ENCODE measurements around the gene PDE3B.
"Not testable (repeated sequence)": the region's sequence is repeated elsewhere in the genome, so short reads cannot be mapped to it uniquely, and the experiment has no call there.

The PDE3B gene

DNA sequence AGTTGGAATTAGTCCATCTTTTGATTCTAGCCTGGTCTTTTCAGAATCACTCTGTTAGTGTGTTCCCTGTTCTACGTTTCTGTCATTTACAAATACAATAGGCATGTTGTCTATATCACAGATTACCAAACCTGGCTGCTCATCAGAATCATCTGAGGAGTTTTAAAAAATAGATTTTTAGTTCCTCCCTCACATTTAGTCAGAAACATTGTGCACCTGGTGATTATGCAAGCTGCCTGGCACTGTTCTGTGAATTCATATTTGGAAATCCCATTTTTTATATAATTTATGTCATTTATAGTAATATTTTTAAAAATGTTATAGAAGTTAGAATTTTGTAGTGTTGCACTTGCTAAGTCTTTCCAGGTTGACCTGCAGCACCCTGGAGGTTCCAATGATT, 107.3 kb downstream of the PDE3B start:
- no peak for DNase-seq

DNA sequence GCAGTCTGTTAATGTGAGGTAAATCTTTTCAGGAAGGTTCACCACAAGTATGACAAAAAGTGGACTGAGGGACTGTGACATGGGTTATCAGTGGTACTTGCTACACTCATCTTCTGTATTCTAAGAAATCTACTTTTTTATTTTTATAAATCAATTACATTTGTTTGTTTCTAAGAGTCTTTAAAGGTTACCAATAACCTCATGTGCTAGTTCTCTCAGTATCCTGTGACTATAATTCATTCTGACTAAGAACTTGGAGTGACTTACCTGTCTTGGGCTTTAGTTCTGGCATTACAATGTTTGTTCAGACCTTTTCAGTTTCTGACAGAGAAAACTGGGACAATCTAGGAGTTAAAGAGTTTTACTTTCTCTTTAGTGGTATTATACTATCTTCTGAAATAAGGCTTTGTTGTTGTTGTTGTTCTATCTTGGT, 108.4 kb downstream of the PDE3B start:
- no peak for DNase-seq

DNA sequence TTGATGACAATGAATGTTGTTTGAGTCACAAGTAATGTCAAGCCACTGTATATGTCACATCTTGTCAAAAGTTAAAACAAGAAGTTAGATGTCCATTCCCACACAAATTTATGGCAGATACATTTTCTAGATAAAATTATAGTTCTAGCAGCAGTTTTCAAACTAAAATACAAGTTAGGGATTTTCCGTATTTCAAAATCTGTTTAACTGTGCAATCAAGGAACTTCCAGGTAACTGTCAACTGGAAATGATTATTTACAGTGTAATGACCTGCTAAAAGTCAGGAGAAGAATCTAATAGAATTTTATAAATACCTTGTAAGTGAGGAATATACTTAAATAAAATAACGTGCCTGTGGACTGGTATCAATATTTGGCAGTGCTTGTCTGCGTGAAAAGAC, 111.5 kb downstream of the PDE3B start:
- no peak for DNase-seq

DNA sequence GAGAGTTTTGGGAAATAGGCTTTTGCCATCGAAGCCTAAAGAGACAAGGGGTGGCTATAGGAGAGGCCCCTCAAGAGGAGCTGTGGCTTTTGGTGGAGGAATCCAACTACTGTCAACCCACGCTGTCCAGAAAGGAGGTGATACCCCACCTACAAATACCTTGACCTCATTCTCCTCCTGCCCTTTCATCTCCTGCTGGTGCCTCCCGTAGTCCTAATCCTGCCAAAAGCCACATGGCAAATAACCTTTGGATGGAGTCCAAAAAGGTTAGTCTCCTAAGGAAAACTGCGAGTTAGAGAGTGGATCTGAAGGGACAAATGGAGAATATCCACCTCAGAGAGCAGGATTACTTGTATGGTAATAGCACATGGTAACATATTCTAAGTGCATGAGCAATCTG, 112.7 kb downstream of the PDE3B start:
- DNase-seq: no peak

DNA sequence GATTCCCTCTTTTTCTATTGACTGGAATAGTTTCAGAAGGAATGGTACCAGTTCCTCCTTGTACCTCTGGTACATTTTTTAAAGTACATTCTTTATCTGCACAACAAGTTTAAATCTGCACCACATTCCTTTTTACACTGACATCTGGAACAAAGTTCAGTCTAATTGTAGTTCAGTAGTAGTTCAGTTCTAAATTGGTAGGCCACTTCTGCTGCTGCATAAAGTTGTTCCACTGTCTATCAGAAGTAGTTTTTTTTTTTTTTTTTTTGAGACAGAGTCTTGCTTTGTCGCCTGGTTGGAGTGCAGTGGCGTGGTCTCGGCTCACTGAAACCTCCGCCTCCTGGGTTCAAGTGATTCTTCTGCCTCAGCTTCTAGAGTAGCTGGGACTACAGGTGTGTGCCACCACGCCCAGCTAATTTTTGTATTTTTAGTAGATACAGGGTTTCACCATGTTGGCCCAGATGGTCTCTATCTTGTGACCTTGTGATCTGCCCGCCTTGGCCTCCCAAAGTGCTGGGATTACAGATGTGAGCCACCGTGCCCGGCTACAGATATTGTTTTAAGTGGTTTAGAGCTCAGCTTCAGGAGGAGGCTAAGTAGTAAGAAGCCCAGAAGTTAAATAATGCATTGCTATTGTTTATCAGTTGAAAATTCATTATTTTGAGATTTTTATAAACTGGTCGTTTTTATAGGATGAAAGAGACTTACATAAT, 115.9 kb downstream of the PDE3B start:
- DNase-seq: not testable (repeated sequence)

DNA sequence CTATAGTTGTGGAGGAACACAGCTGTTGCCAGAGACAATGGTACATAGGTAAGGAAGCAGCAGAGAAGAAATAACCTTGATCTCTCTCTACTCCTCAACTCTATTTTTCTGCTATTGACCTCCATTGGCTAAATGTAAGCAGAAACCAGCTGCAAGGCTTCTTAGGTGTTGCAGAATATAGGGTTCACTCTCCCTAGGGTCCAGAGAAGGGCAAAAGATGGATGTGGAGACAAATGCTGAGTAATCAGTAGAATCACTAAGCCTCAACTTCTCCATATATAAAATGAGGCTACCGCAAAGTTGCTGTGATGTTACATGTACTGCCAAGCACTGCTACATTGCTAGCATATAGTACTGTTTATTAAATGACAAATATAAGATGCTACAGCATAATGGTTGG, 120.6 kb downstream of the PDE3B start:
- DNase-seq: no peak

DNA sequence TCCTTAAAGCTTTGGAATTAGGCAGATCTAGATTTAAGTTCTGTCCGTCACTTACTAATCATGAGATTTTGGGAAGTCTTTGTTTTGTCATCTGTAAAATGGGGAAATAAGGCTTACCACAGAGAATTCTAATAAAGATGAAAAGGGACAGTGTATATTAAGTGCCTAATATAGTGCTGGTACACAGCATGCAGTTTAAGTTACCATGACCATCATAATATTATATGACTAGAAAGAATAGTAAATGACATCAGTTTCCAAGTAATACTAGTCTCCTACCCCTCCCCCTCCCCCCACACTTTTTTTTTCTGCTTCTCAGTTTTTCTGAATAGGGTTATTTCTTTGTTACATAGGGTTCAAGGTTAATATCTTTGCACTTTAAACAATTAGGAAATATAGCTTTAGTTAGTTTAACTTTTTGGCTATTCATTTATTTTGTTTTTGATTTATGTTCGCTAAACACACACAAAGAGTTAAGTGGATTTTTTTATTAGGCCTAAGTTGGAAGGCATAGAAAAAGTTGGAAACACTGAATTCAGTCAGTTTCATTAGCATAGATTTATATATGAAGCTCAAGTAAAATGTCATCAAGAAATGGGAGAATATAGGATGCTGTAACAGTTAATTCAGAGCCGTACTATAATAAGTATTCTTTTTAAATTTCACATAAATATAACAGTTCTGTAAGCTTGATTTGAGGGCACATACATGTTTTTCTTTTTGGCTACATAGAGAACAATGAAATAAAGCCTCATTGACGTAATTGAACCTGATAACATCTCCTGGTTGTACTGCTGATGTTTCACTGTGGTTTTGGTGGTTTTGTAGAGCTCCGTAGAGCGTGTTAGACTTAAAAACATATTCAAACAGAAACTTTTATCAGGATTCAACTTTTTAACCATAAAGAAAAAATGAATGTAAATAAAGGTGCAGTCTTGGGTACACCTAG, 121.2 kb downstream of the PDE3B start:
- DNase-seq: no peak

DNA sequence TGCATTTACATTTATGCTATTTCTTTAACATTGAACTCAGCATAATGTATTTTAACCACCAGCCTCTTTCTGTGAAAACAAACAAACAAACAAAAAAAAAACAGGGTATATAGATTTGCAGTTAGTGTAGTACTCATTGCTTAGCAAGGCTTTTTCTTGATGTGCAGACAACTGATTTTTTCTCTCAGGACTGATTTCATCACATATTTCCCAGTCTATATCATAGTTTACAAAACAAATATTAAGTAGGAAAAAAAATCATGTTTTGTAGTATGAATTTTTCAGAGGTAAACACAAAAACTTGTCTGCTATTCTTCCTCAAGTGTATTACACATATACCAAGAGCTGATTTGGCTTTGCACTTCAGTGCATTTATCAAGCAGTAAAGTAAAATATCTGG, 123.0 kb downstream of the PDE3B start:
- DNase-seq: no peak

DNA sequence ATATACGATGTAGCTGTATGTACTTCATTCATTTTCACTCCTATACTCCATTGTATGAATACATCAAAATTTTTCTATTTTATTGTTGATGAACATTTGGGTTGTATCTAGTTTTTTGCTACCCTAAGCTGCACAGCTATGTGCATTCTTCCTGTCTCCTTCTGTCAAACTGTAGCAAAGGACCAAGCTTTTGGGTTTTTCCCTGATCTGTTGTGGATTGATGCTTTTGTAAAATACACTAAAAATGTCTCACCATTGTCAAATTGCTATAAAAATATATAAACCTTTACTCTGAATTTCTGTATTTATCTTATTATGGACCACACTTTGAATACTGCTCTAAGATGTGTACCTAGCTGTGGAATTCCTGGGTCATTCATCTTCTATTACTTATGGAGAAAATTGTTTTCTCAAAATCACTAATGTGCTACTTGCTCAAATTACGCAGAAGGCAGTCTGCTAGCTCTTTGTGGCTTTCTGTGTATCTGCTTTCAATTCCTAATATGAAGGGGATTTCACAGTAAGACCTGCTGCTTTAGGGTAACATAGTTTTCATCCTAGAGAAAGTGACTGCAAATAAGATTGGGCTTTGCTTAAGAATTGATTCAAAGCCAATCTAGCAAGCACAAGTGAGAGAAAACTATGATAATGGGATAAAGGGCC, 125.1 kb downstream of the PDE3B start:
- no peak for DNase-seq

DNA sequence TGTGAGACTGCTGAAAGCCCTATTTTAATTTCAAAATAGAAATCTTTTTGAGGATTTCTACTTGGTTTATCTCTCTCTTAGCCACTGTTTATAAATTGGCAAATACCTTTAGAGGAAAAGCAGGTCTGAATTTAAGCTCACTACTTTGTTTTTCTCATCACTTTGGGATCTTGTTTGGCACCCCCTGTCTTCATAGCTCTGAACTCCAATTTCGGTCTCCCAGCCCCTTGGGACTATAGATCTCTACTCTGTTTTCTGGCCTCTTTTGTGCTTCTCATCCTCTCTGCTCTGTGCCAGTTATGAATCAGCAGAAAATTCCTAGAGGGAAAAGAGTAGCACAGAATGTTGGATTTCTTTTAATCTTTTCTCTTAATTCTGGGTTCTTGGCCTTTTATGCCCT, 130.2 kb downstream of the PDE3B start:
- DNase-seq: no peak

DNA sequence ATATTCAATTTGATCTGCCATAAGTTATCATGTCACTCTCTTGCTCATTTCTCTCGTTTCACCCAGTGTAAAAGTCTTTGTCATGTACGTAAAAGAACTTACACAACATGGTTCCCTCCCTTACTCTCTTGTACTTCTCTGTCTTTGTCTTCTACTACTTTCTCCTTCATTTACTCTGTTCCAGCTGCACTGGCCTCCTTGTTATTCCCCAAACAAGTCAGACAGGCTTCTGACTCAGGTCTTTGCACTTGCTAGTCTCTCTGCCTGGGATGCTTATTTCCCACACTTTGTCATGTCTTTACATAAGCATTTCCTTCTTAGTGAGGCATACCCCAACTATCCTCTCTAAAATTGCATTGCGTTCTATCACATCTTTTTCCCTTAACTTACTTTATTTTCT, 131.1 kb downstream of the PDE3B start:
- no peak for DNase-seq

DNA sequence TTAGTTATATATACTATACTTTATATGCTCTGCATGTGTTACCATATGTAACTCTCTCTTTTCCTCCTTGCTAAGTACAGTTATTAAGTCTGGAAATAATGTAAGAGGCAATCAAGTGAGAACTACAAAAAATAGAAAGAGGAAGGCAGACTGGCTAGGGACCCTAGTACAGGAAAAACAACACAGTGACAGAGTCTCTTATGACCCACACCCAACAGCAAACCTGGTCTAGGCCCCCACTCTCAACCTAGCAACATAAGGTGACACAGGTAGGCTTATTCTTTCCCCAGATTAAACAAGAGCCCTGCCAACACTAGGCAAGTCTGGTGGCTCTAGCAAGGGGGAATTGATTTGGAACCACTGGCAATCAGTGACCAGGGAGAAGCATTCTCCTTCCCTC, 132.3 kb downstream of the PDE3B start:
- no peak for DNase-seq

DNA sequence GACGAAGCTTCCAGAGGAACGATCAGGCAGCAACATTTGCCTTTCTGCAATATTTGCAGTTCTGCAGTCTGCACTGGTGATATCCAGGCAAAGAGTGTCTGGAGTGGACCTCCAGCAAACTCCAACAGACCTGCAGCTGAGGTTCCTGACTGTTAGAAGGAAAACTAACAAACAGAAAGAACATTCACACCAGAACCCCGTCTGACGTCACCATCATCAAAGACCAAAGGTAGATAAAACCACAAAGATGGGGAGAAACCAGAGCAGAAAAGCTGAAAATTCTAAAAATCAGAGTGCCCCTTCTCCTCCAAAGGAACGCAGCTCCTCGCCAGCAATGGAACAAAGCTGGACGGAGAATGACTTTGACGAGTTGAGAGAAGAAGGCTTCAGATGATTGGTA, 134.9 kb downstream of the PDE3B start:
- not testable (repeated sequence) for DNase-seq

DNA sequence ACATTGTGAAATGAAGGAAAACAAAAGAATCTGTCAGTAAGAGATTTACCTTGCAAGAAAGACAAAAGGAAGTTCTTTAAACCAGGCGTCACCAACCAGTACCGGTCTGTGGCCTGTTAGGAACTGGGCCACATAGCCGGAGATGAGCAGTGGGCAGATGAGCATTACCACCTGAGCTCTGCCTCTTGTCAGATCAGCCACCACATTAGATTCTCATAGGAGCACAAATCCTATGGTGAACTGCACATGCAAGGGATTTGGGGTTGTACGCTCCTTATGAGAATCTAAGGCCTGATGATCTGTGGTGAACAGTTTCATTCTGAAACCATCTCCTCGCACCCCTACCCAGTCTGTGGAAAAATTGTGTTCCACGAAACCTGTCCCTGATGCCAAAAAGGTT, 140.2 kb downstream of the PDE3B start:
- DNase-seq: no peak

DNA sequence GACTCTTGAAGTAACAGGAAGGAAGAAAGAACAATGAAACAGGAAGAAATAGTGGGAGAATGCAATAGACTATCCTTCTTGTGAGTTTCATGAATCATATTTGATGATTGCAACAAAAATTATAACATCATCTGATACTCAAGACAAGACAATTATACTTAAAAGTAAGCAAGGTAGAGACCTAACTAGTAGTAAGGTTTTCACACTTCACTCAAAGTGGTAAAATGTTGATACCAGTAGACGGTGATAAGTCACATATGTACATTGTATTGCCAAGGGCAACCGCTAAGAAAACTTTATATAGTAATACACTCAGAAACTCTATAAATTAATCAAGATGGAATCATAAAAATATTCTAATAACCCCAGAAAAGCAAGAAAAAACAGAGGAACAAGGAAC, 140.6 kb downstream of the PDE3B start:
- DNase-seq: no peak

DNA sequence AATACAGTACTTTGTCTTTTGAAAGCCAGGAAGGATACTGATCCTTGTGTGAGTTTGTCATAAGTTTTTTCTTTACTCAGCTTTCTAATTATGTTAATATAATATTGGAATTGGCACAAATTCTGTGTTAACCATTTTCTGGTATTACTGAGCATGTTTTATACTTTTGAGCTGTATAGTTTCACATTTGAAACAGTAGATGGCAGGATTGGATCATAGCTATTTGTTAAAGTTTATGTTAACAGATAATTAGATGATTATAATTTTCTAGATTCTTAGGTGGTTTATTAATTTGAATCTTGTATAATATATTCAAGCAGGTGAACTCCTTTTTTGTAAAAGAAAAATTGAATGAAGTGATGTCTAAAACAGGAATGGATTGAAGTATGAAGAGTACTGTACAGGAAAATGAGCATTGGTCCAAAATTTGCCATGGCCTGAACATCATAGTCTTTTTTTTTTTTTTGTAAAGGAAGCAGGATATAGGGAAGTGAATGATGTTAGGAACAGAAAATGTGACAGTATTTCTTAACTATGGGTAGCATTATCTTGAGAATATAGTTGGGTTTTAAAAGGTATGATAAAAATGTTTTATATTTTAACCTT, 146.4 kb downstream of the PDE3B start:
- no peak for DNase-seq

DNA sequence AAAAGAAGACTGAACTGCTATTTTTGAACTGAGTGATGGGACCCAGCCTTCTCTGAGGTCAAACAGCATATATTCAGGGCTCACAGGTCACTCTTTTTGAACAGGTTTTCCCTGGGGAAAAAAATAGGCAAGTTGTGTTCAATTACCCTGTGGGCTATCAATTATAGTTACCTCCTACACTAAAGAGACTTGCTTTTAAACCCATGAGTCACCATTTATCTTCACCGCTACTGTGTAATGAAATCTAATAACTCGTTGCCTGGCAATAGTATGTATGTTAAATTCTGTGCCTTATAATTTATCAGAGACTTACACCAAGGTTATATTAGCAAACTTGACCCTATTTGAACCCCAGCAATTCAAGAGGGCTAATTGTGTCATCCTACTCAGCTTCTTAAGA, 149.9 kb downstream of the PDE3B start:
- DNase-seq: no peak

DNA sequence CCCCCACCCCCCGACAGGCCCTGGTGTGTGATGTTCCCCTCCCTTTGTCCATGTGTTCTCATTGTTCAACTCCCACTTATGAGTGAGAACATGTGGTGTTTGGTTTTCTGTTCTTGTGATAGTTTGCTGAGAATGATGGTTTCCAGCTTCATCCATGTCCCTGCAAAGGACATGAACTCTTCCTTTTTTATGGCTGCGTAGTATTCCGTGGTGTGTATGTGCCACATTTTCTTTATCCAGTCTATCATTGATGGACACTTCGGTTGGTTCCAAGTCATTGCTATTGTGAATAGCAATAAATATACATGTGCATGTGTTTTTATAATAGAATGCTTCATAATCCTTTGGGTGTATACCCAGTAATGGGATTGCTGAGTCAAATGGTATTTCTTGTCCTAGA, 152.4 kb downstream of the PDE3B start:
- DNase-seq: not testable (repeated sequence)

DNA sequence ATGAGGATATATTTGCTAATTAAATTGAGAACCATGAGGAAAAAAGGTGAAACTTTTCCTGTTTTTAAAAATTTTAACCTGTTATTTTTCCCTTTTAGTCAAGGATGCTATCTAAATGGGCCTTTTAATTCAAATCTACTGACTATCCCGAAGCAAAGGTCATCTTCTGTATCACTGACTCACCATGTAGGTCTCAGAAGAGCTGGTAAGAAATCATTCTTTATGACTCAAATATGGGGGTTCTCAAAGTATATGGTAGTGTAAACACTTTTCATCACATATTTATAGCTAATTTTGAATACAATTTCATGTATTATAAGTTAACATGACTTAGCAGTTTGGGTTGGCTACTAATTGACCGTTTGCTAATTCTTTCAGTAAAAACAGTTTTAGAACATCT, 160.2 kb downstream of the PDE3B start:
- no peak for DNase-seq

DNA sequence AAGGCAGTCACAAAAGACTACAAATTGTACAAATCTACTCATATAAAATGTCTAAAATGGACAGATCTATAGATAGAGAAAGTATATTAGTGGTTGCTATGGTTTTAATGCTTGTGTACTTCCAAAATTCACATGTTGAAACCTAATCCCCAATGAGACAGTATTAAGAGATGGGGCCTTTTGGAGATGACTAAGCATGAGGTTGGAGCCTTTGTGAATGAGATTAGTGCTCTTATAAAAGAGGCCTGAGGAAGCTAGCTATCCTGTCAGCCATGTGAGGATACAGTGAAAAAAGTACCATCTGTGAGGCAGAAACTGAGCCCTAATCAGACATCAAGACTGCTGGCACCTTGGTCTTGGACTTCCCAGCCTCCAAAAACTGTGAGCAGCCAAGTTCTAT, 165.9 kb downstream of the PDE3B start:
- no peak for DNase-seq

DNA sequence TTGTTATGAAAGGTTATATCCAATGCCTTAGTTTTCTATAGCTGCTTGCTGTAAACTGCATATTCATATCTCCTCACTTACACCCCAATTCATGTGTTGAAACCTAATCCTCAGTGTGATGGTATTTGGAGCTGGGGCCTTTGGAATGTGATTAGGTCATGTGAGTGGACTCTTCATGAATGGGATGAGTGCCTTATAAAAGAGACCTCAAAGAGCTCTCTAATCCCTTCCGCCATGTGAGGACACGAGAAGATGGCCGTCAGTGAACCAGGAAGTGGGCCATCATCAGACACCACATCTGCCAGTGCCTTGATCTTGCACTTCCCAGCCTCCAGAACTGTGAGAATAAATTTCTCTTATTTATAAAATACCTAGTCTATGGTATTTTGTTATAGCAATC, 169.2 kb downstream of the PDE3B start:
- DNase-seq: no peak

DNA sequence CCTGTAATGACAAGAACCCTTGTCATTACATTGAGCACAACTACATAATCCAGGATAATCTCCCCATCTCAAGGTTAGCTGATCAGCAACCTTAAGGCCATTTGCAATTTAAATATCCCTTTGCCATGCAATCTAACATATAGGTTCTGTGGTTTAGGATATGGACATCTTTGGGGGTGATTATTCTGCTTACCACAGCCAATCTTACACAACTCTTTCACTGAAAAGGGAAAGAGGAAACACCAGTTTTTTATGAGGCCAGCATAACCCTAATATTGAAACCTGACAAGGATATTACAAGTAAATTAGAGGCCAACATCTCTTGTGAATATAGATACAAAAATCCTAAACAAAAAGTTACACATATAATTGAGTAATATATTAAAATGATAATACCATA, 169.9 kb downstream of the PDE3B start:
- DNase-seq: no peak

DNA sequence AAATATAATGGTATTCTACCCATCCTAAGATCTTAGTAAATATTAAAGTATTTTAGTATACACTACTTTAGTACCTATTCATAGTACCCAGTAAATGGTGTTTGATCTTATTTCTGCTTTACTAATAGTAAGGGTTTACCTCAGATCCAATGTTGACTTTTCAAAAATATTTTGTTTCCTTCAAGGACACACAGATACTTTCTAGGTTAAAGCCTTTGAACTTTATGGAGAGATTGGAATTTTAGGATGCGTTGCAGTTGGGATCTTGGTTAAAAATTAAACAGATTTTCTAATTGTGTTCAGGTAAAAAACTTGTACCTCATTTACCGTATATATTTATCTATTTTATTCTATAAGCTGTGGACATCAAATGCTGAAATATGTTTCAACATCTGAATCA, 175.2 kb downstream of the PDE3B start:
- DNase-seq: no peak

Measured in COR-L47 (cell line).